MM.1S (cell line): Measurements from ENCODE around the gene B4GALT5.

Experiments
- EZH2 ChIP-seq: fragments of 300-600 bp; sonication (generic); optimal IDR thresholded peaks from 2 replicates; pipeline ENCODE3; 2017; ENCODE audit warnings: low read depth, mild to moderate bottlenecking, antibody characterized with exemption, low read length, mixed read lengths
- EZH2phosphoT487 ChIP-seq: fragments of 300-600 bp; sonication (generic); IDR thresholded peaks from 2 replicates; pipeline ENCODE4 v1.6.1; 2018; ENCODE audit warnings: antibody characterized with exemption, low read length
- TF ChIP-seq, protein P1 (sequence below): fragments of 300-600 bp; sonication (generic); IDR thresholded peaks from 2 replicates; pipeline ENCODE4 v1.5.1; 2016; ENCODE audit warnings: antibody characterized with exemption, low read length, mixed read lengths

GRCh38 chr20:49584418-49585382, 129.0 kb downstream of the B4GALT5 start:
- TF ChIP-seq, protein P1, sequence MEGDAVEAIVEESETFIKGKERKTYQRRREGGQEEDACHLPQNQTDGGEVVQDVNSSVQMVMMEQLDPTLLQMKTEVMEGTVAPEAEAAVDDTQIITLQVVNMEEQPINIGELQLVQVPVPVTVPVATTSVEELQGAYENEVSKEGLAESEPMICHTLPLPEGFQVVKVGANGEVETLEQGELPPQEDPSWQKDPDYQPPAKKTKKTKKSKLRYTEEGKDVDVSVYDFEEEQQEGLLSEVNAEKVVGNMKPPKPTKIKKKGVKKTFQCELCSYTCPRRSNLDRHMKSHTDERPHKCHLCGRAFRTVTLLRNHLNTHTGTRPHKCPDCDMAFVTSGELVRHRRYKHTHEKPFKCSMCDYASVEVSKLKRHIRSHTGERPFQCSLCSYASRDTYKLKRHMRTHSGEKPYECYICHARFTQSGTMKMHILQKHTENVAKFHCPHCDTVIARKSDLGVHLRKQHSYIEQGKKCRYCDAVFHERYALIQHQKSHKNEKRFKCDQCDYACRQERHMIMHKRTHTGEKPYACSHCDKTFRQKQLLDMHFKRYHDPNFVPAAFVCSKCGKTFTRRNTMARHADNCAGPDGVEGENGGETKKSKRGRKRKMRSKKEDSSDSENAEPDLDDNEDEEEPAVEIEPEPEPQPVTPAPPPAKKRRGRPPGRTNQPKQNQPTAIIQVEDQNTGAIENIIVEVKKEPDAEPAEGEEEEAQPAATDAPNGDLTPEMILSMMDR, result no peak
- TF ChIP-seq EZH2, result no peak
- no peak for TF ChIP-seq EZH2phosphoT487
